ENCODE data around the gene SESN3. TPM values are rescaled to one million over a fixed set of nuclear protein-coding genes. Genes with fewer than 3 reads are reported as not detected.

SESN3 gene
- total RNA-seq, 1 experiment from 2014 or later: 4.9 TPM

DNA sequence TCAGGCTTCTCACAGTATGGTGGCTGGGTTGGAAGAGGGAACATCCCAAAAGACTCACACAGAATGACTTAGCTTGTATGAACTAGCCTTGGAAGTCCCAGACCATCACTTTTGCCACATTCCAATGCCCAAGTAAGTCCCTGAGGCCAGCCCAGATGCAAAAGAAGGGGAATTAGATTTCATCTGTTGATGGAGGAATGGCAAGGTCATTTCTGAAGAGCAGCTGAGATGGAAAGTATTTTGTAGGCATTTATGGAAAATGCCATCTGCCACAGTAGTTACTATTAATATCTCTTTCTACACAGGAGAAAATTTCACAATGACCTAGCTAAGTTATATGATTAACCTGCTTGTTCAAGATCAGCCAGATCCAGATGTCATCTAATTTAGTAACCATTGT, 82.6 kb downstream of the SESN3 start:
- no peaks in the 10 kb centered on the region for H3K9me3 ChIP-seq (ENCODE audit: low read depth, low read length, poor library complexity, severe bottlenecking)
- no peaks in the 10 kb centered on the region for H3K27me3 ChIP-seq (replicated peaks; ENCODE audit: insufficient read depth, low read depth, low read length, poor library complexity)
- intact Hi-C loops (cut with micrococcal nuclease; ENCODE audit: unreplicated experiment): no loop called here
- no peak for TF ChIP-seq EZH2 (IDR thresholded peaks at IDR 0.05; ENCODE audit: borderline replicate concordance, low read depth, low read length, poor library complexity, severe bottlenecking)
- TF ChIP-seq, protein P1, sequence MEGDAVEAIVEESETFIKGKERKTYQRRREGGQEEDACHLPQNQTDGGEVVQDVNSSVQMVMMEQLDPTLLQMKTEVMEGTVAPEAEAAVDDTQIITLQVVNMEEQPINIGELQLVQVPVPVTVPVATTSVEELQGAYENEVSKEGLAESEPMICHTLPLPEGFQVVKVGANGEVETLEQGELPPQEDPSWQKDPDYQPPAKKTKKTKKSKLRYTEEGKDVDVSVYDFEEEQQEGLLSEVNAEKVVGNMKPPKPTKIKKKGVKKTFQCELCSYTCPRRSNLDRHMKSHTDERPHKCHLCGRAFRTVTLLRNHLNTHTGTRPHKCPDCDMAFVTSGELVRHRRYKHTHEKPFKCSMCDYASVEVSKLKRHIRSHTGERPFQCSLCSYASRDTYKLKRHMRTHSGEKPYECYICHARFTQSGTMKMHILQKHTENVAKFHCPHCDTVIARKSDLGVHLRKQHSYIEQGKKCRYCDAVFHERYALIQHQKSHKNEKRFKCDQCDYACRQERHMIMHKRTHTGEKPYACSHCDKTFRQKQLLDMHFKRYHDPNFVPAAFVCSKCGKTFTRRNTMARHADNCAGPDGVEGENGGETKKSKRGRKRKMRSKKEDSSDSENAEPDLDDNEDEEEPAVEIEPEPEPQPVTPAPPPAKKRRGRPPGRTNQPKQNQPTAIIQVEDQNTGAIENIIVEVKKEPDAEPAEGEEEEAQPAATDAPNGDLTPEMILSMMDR (conservative IDR thresholded peaks at IDR 0.05; ENCODE audit: low read depth, low read length): no peak
- CTCF ChIA-PET: no interaction called here
- H3K4me3 ChIP-seq (ENCODE audit: low read depth, low read length, poor library complexity, severe bottlenecking): no peak overlapping the region
- no peak for DNase-seq (ENCODE audit: low spot score)
- BruUV-seq (replicated peaks): no TSS peak
- peaks cover 11% of the 10 kb centered on the region for H3K4me1 ChIP-seq (ENCODE audit: insufficient read depth, low read length, poor library complexity, severe bottlenecking)
- H3K36me3 ChIP-seq (ENCODE audit: insufficient read depth, low read length, poor library complexity, severe bottlenecking): no peaks in the 10 kb centered on the region
- POLR2A ChIA-PET (ENCODE audit: low non-redundant PET): no interaction called here
- no peak overlapping the region for H3K27ac ChIP-seq (ENCODE audit: low read depth, low read length, poor library complexity, severe bottlenecking)

DNA sequence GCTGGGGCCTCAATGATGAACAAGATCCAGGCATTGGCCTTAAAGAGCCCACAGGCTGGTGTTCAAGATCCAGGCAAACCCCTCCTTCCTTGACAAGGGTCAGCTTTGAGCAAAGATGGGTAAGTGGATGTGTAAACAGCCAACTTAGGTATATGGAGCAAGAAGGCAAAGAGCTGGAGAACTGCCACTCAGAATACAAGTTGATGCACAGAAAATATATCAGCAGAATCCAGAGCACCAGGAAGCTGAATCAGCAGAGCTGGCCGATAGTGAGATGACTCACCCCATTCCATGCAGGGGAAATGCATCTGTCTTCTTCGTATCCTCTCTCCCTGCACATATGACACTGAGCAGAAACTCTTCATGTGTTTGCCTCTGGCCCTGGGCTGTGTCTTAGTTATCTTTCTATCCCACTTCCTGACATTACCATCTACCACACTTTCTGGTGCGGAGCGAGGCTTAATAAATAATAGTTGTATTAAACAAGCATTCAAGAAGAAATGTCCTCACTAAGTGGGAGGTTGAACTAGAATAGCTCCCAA, 83.6 kb downstream of the SESN3 start:
- peaks cover 11% of the 10 kb centered on the region for H3K4me1 ChIP-seq (ENCODE audit: insufficient read depth, low read length, poor library complexity, severe bottlenecking)
- intact Hi-C loops (cut with micrococcal nuclease; ENCODE audit: unreplicated experiment): no loop called here
- CTCF ChIA-PET: no interaction called here
- no peak overlapping the region for H3K27ac ChIP-seq (ENCODE audit: low read depth, low read length, poor library complexity, severe bottlenecking)
- TF ChIP-seq, protein P1 (conservative IDR thresholded peaks at IDR 0.05; ENCODE audit: low read depth, low read length): no peak
- no peak for TF ChIP-seq EZH2 (IDR thresholded peaks at IDR 0.05; ENCODE audit: borderline replicate concordance, low read depth, low read length, poor library complexity, severe bottlenecking)
- no peaks in the 10 kb centered on the region for H3K9me3 ChIP-seq (ENCODE audit: low read depth, low read length, poor library complexity, severe bottlenecking)
- POLR2A ChIA-PET (ENCODE audit: low non-redundant PET): no interaction called here
- no TSS peak for BruUV-seq (replicated peaks)
- H3K36me3 ChIP-seq (ENCODE audit: insufficient read depth, low read length, poor library complexity, severe bottlenecking): no peaks in the 10 kb centered on the region
- no peak overlapping the region for H3K4me3 ChIP-seq (ENCODE audit: low read depth, low read length, poor library complexity, severe bottlenecking)
- no peaks in the 10 kb centered on the region for H3K27me3 ChIP-seq (replicated peaks; ENCODE audit: insufficient read depth, low read depth, low read length, poor library complexity)
- peak; percentile 81 for DNase-seq (ENCODE audit: low spot score)

DNA sequence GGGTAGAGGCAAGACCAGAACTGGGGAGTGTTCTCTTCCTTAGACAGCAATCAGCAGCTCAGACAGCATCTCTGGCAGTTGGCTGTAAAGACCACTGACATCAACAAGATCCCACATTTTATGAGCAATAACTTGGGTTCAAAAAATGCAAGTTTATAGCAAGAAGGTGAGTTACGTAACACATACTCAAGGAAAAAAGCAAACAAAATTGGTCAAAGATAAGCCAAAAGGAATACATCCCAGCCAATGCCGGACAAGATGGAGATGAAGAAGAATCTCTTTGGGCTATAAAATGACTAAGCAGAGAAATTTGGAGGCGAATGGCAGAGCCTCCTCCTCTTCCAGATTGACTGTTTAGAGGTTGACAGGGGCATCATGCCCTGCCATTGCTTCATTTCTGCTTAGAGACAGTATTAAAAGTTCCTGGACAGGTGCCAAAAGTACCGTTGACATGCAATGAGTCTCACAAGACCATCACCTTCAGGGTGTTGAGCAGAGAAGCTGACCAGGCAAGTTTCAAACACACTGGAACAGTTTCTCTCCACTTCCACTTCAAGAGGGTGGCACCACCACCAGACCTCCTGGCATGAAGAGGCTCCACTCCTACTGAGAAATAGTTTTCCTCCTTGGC, 85.5 kb downstream of the SESN3 start:
- TF ChIP-seq, protein P1 (conservative IDR thresholded peaks at IDR 0.05; ENCODE audit: low read depth, low read length): no peak
- no peak for TF ChIP-seq EZH2 (IDR thresholded peaks at IDR 0.05; ENCODE audit: borderline replicate concordance, low read depth, low read length, poor library complexity, severe bottlenecking)
- POLR2A ChIA-PET (ENCODE audit: low non-redundant PET): no interaction called here
- CTCF ChIA-PET: no interaction called here
- H3K27ac ChIP-seq (ENCODE audit: low read depth, low read length, poor library complexity, severe bottlenecking): no peak overlapping the region
- peaks cover 7% of the 10 kb centered on the region for H3K4me1 ChIP-seq (ENCODE audit: insufficient read depth, low read length, poor library complexity, severe bottlenecking)
- no peaks in the 10 kb centered on the region for H3K27me3 ChIP-seq (replicated peaks; ENCODE audit: insufficient read depth, low read depth, low read length, poor library complexity)
- DNase-seq (ENCODE audit: low spot score): no peak
- H3K9me3 ChIP-seq (ENCODE audit: low read depth, low read length, poor library complexity, severe bottlenecking): no peaks in the 10 kb centered on the region
- intact Hi-C loops (cut with micrococcal nuclease; ENCODE audit: unreplicated experiment): no loop called here
- H3K4me3 ChIP-seq (ENCODE audit: low read depth, low read length, poor library complexity, severe bottlenecking): no peak overlapping the region
- no TSS peak for BruUV-seq (replicated peaks)
- H3K36me3 ChIP-seq (ENCODE audit: insufficient read depth, low read length, poor library complexity, severe bottlenecking): no peaks in the 10 kb centered on the region

All from A673 (cell line).